ENCODE measurements around the gene TPM2.

- no peak for TF ChIP-seq CTCF (IDR thresholded peaks at IDR 0.05)
- TF ChIP-seq EZH2 (IDR thresholded peaks at IDR 0.05; ENCODE audit: borderline replicate concordance, insufficient read depth, low read depth, low read length, poor library complexity, severe bottlenecking): no peak
Measured at GRCh38 chr9:35681341-35682002, 8.3 kb downstream of the TPM2 start.
